ENCODE measurements around the gene ALAS1.
A peak's percentile ranks its signal among the peaks of the same experiment; 100 is the strongest.

ALAS1 gene

DNA sequence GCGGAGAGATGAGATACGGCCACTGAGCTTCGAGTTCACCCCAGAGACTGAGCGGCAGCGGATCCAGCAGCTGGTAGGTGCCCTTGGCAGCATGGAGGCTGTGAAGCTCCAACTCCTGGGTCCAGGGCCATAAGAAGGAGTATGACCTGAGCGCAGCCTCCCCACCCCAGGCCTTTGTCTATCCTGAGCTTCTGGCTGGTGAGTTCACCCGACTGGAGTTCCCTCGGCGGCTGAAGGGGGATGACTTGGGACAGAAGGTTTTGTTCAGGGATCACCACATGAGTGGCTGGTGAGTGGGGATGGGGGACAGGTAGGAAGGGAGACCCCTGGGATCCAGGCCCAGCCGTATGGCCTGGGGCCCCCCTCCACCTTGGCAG is 50.2 kb downstream of the ALAS1 start:
- no peak for DNase-seq
- H3K27ac ChIP-seq (ENCODE audit: insufficient read depth in 1 of 2, low read depth in 1 of 2, low read length in 2 of 2, poor library complexity in 1 of 2, severe bottlenecking in 2 of 2) = no peak overlapping the region
- no peaks in the 10 kb centered on the region for H3K9me3 ChIP-seq (ENCODE audit: control extremely low read depth in 1 of 5, control insufficient read depth in 4 of 5, insufficient read depth in 2 of 5, low read depth in 1 of 5, low read length in 4 of 5)
- 94% methylated on average over 10 of the region's 10 CpGs for WGBS (ENCODE audit: insufficient coverage)
- H3K27me3 ChIP-seq (replicated peaks in 2 of 5; ENCODE audit: control insufficient read depth in 4 of 5, insufficient read depth in 5 of 5, low read length in 4 of 5) = no peaks in the 10 kb centered on the region
- H3K4me3 ChIP-seq (ENCODE audit: control insufficient read depth in 1 of 7, extremely low read depth in 1 of 7, insufficient read depth in 4 of 7, low read depth in 2 of 7, low read length in 6 of 7) = no peak overlapping the region
- ChIA-PET POLR2A (no interaction called here), CTCF (interaction anchor here (0.9 to 9.6 kb wide), 7 partner anchors 11 to 34 kb away, joined by 3 to 161 read pairs (median 4); partner anchors contain the start of gene TWF2)
- peaks cover 7 to 46% (median 41%) of the 10 kb centered on the region in 4 experiments for H3K4me1 ChIP-seq (ENCODE audit: control extremely low read depth in 1 of 4, control insufficient read depth in 4 of 4, insufficient read depth in 4 of 4, low read length in 3 of 4)
- peaks cover 0 to 34% (median 20%) of the 10 kb centered on the region in 4 experiments for H3K36me3 ChIP-seq (ENCODE audit: control insufficient read depth in 4 of 4, insufficient read depth in 4 of 4, low read length in 3 of 4)

GRCh38 chr3:52248816-52249547 is 51.0 kb downstream of the ALAS1 start:
- no peak overlapping the region for H3K27ac ChIP-seq (ENCODE audit: insufficient read depth in 1 of 2, low read depth in 1 of 2, low read length in 2 of 2, poor library complexity in 1 of 2, severe bottlenecking in 2 of 2)
- H3K36me3 ChIP-seq (ENCODE audit: control insufficient read depth in 4 of 4, insufficient read depth in 4 of 4, low read length in 3 of 4) = peaks cover 0 to 39% (median 20%) of the 10 kb centered on the region in 4 experiments
- no peaks in the 10 kb centered on the region for H3K9me3 ChIP-seq (ENCODE audit: control extremely low read depth in 1 of 5, control insufficient read depth in 4 of 5, insufficient read depth in 2 of 5, low read depth in 1 of 5, low read length in 4 of 5)
- CTCF ChIA-PET = interaction anchor here (0.9 to 9.6 kb wide), 6 partner anchors 11 to 33 kb away, joined by 3 to 161 read pairs (median 4); partner anchors contain the start of gene TWF2
- H3K4me1 ChIP-seq (ENCODE audit: control extremely low read depth in 1 of 4, control insufficient read depth in 4 of 4, insufficient read depth in 4 of 4, low read length in 3 of 4) = peaks cover 7 to 48% (median 45%) of the 10 kb centered on the region in 4 experiments
- 93% methylated on average over 8 of the region's 10 CpGs for WGBS (ENCODE audit: insufficient coverage)
- no peaks in the 10 kb centered on the region for H3K27me3 ChIP-seq (replicated peaks in 2 of 5; ENCODE audit: control insufficient read depth in 4 of 5, insufficient read depth in 5 of 5, low read length in 4 of 5)
- no peak overlapping the region for H3K4me3 ChIP-seq (ENCODE audit: control insufficient read depth in 1 of 7, extremely low read depth in 1 of 7, insufficient read depth in 4 of 7, low read depth in 2 of 7, low read length in 6 of 7)
- POLR2A ChIA-PET = interaction anchor here (1.4 kb wide), 1 partner anchor 29 kb away, joined by 3 read pairs; the partner anchor contains the start of gene WDR82
- no peak for DNase-seq

DNA sequence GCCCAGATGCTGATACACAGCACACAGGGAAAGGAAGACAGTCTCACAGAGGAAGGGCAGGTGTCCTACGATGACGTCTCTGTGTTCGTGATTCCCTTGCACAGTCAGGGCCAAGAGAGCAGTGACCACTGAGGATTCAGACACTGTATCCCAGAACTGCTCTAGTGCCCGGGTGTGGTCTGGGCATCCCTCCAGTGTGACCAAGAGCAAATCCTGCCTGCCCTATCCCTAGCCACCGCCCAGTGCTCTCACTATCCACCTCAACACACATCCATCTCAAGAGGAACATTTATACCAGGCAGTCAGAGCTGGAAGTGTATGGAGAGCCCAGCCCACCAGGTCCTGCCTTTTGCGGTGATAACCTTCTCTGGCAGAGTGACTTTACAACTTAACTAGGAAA is 51.7 kb downstream of the ALAS1 start:
- peaks cover 7 to 48% (median 43%) of the 10 kb centered on the region in 4 experiments for H3K4me1 ChIP-seq (ENCODE audit: control extremely low read depth in 1 of 4, control insufficient read depth in 4 of 4, insufficient read depth in 4 of 4, low read length in 3 of 4)
- 97% methylated on average over 4 of the region's 6 CpGs for WGBS (ENCODE audit: insufficient coverage)
- no peaks in the 10 kb centered on the region for H3K27me3 ChIP-seq (replicated peaks in 2 of 5; ENCODE audit: control insufficient read depth in 4 of 5, insufficient read depth in 5 of 5, low read length in 4 of 5)
- H3K9me3 ChIP-seq (ENCODE audit: control extremely low read depth in 1 of 5, control insufficient read depth in 4 of 5, insufficient read depth in 2 of 5, low read depth in 1 of 5, low read length in 4 of 5) = no peaks in the 10 kb centered on the region
- no peak overlapping the region for H3K27ac ChIP-seq (ENCODE audit: insufficient read depth in 1 of 2, low read depth in 1 of 2, low read length in 2 of 2, poor library complexity in 1 of 2, severe bottlenecking in 2 of 2)
- CTCF ChIA-PET = interaction anchor here (2.8 to 9.6 kb wide), 2 partner anchors 11 to 13 kb away, joined by 16 to 161 read pairs; partner anchors contain the start of gene TWF2
- POLR2A ChIA-PET = interaction anchor here (1.4 kb wide), 1 partner anchor 29 kb away, joined by 3 read pairs; the partner anchor contains the start of gene WDR82
- H3K4me3 ChIP-seq (ENCODE audit: control insufficient read depth in 1 of 7, extremely low read depth in 1 of 7, insufficient read depth in 4 of 7, low read depth in 2 of 7, low read length in 6 of 7) = no peak overlapping the region
- H3K36me3 ChIP-seq (ENCODE audit: control insufficient read depth in 4 of 4, insufficient read depth in 4 of 4, low read length in 3 of 4) = peaks cover 0 to 41% (median 21%) of the 10 kb centered on the region in 4 experiments
- no peak for DNase-seq

GRCh38 chr3:52250122-52250521 is 52.2 kb downstream of the ALAS1 start:
- DNase-seq = no peak
- H3K27ac ChIP-seq (ENCODE audit: insufficient read depth in 1 of 2, low read depth in 1 of 2, low read length in 2 of 2, poor library complexity in 1 of 2, severe bottlenecking in 2 of 2) = no peak overlapping the region
- H3K27me3 ChIP-seq (replicated peaks in 2 of 5; ENCODE audit: control insufficient read depth in 4 of 5, insufficient read depth in 5 of 5, low read length in 4 of 5) = no peaks in the 10 kb centered on the region
- ChIA-PET POLR2A (interaction anchor here (1.4 kb wide), 1 partner anchor 28 kb away, joined by 3 read pairs; the partner anchor contains the start of gene WDR82), CTCF (interaction anchor here (0.8 to 9.6 kb wide), 2 partner anchors 10 to 13 kb away, joined by 3 to 161 read pairs; partner anchors contain the start of gene TWF2)
- H3K36me3 ChIP-seq (ENCODE audit: control insufficient read depth in 4 of 4, insufficient read depth in 4 of 4, low read length in 3 of 4) = peaks cover 0 to 42% (median 21%) of the 10 kb centered on the region in 4 experiments
- H3K4me1 ChIP-seq (ENCODE audit: control extremely low read depth in 1 of 4, control insufficient read depth in 4 of 4, insufficient read depth in 4 of 4, low read length in 3 of 4) = peaks cover 7 to 47% (median 39%) of the 10 kb centered on the region in 4 experiments
- 100% methylated on average over 1 of the region's 1 CpG for WGBS (ENCODE audit: insufficient coverage)
- H3K4me3 ChIP-seq (ENCODE audit: control insufficient read depth in 1 of 7, extremely low read depth in 1 of 7, insufficient read depth in 4 of 7, low read depth in 2 of 7, low read length in 6 of 7) = no peak overlapping the region
- H3K9me3 ChIP-seq (ENCODE audit: control extremely low read depth in 1 of 5, control insufficient read depth in 4 of 5, insufficient read depth in 2 of 5, low read depth in 1 of 5, low read length in 4 of 5) = no peaks in the 10 kb centered on the region

GRCh38 chr3:52253314-52254304 is 55.6 kb downstream of the ALAS1 start:
- DNase-seq = peak; percentile 94 to 99 (median 98)
- Histone ChIP-seq H3K4me3 (ENCODE audit: control insufficient read depth in 1 of 7, extremely low read depth in 1 of 7, insufficient read depth in 4 of 7, low read depth in 2 of 7, low read length in 6 of 7) (peak overlapping the region in 4 of 7 experiments; percentile 17 to 49 (median 36)), H3K27ac (ENCODE audit: insufficient read depth in 1 of 2, low read depth in 1 of 2, low read length in 2 of 2, poor library complexity in 1 of 2, severe bottlenecking in 2 of 2) (peak overlapping the region; percentile 69 to 78), H3K36me3 (ENCODE audit: control insufficient read depth in 4 of 4, insufficient read depth in 4 of 4, low read length in 3 of 4) (peaks cover 18 to 70% (median 45%) of the 10 kb centered on the region in 4 experiments), H3K9me3 (ENCODE audit: control extremely low read depth in 1 of 5, control insufficient read depth in 4 of 5, insufficient read depth in 2 of 5, low read depth in 1 of 5, low read length in 4 of 5) (no peaks in the 10 kb centered on the region), H3K27me3 (replicated peaks in 2 of 5; ENCODE audit: control insufficient read depth in 4 of 5, insufficient read depth in 5 of 5, low read length in 4 of 5) (no peaks in the 10 kb centered on the region), H3K4me1 (ENCODE audit: control extremely low read depth in 1 of 4, control insufficient read depth in 4 of 4, insufficient read depth in 4 of 4, low read length in 3 of 4) (peaks cover 7 to 37% (median 23%) of the 10 kb centered on the region in 4 experiments)
- POLR2A ChIA-PET = interaction anchor here (0.6 to 1.7 kb wide), 7 partner anchors 10 to 199 kb away, joined by 3 to 7 read pairs (median 4); partner anchors contain the start of gene TWF2
- WGBS (ENCODE audit: insufficient coverage) = 54% methylated on average over 5 of the region's 12 CpGs
- CTCF ChIA-PET = interaction anchor here (0.9 to 9.6 kb wide), 15 partner anchors 8 to 85 kb away, joined by 3 to 161 read pairs (median 4); partner anchors contain the start of genes GLYCTK, PPM1M, TLR9 and TWF2

GRCh38 chr3:52254608-52255007 is 56.6 kb downstream of the ALAS1 start:
- peak overlapping the region in 1 of 2 experiments; percentile 78 for H3K27ac ChIP-seq (ENCODE audit: insufficient read depth in 1 of 2, low read depth in 1 of 2, low read length in 2 of 2, poor library complexity in 1 of 2, severe bottlenecking in 2 of 2)
- no peaks in the 10 kb centered on the region for H3K9me3 ChIP-seq (ENCODE audit: control extremely low read depth in 1 of 5, control insufficient read depth in 4 of 5, insufficient read depth in 2 of 5, low read depth in 1 of 5, low read length in 4 of 5)
- 95% methylated on average over 3 of the region's 9 CpGs for WGBS (ENCODE audit: insufficient coverage)
- peaks cover 7 to 37% (median 23%) of the 10 kb centered on the region in 4 experiments for H3K4me1 ChIP-seq (ENCODE audit: control extremely low read depth in 1 of 4, control insufficient read depth in 4 of 4, insufficient read depth in 4 of 4, low read length in 3 of 4)
- POLR2A ChIA-PET = interaction anchor here (1.0 kb wide), 1 partner anchor 18 kb away, joined by 6 read pairs; no protein-coding TSS in a partner anchor
- H3K27me3 ChIP-seq (replicated peaks in 2 of 5; ENCODE audit: control insufficient read depth in 4 of 5, insufficient read depth in 5 of 5, low read length in 4 of 5) = no peaks in the 10 kb centered on the region
- no peak for DNase-seq
- CTCF ChIA-PET = interaction anchor here (0.6 to 9.6 kb wide), 9 partner anchors 9 to 158 kb away, joined by 3 to 161 read pairs (median 6); partner anchors contain the start of genes PPM1M, TWF2 and WDR82
- H3K4me3 ChIP-seq (ENCODE audit: control insufficient read depth in 1 of 7, extremely low read depth in 1 of 7, insufficient read depth in 4 of 7, low read depth in 2 of 7, low read length in 6 of 7) = no peak overlapping the region
- peaks cover 26 to 70% (median 47%) of the 10 kb centered on the region in 4 experiments for H3K36me3 ChIP-seq (ENCODE audit: control insufficient read depth in 4 of 4, insufficient read depth in 4 of 4, low read length in 3 of 4)
